Measurements from ENCODE around the gene PLIN5.

The PLIN5 gene

GRCh38 chr19:4487572-4487971 is 47.5 kb downstream of the PLIN5 start:
- DNase-seq (ENCODE audit: low read depth in 1 of 2, low spot score in 1 of 2), result no peak
- Histone ChIP-seq H3K27ac (replicated peaks) (no peak overlapping the region), H3K4me3 (replicated peaks; ENCODE audit: insufficient read depth, low read length) (no peak overlapping the region), H3K27me3 (ENCODE audit: insufficient read depth, poor library complexity, severe bottlenecking) (no peaks in the 10 kb centered on the region)
- TF ChIP-seq GABPA (IDR thresholded peaks at IDR 0.05; ENCODE audit: low read depth) (no peak), POLR2AphosphoS5 (IDR thresholded peaks at IDR 0.05; ENCODE audit: low read depth) (no peak)

GRCh38 chr19:4483385-4483784 is 51.6 kb downstream of the PLIN5 start:
- no peak overlapping the region for H3K27ac ChIP-seq (replicated peaks)
- no peak overlapping the region for H3K4me3 ChIP-seq (replicated peaks; ENCODE audit: insufficient read depth, low read length)
- no peak for DNase-seq (ENCODE audit: low read depth in 1 of 2, low spot score in 1 of 2)
- H3K27me3 ChIP-seq (ENCODE audit: insufficient read depth, poor library complexity, severe bottlenecking), result no peaks in the 10 kb centered on the region
- TF ChIP-seq CTCF (IDR thresholded peaks at IDR 0.05; ENCODE audit: insufficient read depth, low read length), result no peak
- TF ChIP-seq SPI1 (IDR thresholded peaks at IDR 0.05; ENCODE audit: borderline replicate concordance, low read depth), result no peak
- no peak for TF ChIP-seq REST (IDR thresholded peaks at IDR 0.05; ENCODE audit: insufficient replicate concordance, low read depth)
- no peak for TF ChIP-seq GABPA (IDR thresholded peaks at IDR 0.05; ENCODE audit: low read depth)
- no peak for TF ChIP-seq POLR2AphosphoS5 (IDR thresholded peaks at IDR 0.05; ENCODE audit: low read depth)

DNA sequence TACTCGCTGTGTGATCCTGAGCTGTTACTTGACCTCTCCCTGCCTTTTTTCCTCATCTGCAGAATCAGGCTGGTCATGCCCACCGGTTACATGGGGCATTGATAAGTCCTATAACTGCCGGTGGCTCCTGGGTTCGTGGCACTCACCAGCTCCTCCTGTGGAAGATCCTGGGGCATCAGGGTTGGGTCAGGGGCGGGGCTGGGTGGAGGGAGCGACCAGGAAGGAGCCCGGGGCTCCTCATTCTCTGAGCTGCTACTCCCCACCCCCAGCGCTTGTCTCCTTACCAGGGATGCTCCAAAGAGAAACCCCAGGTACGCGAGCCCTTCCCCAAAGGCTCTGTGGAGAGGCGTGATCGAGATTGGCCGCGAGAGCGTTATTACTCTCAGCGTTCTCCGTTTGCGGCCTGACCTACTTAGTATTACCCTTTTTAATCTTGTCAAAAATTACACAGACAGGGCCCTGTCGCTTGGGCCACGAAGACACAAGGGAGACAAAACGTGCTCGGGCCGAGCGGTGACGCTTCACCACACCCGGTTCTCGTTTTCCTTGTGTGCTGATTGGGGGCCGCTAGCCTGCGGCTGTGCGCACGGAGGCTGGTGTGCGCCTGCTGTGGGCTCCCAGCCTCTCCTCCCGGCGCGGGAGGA is 52.2 kb downstream of the PLIN5 start:
- no peaks in the 10 kb centered on the region for H3K27me3 ChIP-seq (ENCODE audit: insufficient read depth, poor library complexity, severe bottlenecking)
- no peak overlapping the region for H3K4me3 ChIP-seq (replicated peaks; ENCODE audit: insufficient read depth, low read length)
- H3K27ac ChIP-seq (replicated peaks), result no peak overlapping the region
- TF ChIP-seq POLR2AphosphoS5 (IDR thresholded peaks at IDR 0.05; ENCODE audit: low read depth), result no peak
- TF ChIP-seq GABPA (IDR thresholded peaks at IDR 0.05; ENCODE audit: low read depth), result no peak
- no peak for TF ChIP-seq CTCF (IDR thresholded peaks at IDR 0.05; ENCODE audit: insufficient read depth, low read length)
- TF ChIP-seq SPI1 (IDR thresholded peaks at IDR 0.05; ENCODE audit: borderline replicate concordance, low read depth), result no peak
- no peak for DNase-seq (ENCODE audit: low read depth in 1 of 2, low spot score in 1 of 2)

DNA sequence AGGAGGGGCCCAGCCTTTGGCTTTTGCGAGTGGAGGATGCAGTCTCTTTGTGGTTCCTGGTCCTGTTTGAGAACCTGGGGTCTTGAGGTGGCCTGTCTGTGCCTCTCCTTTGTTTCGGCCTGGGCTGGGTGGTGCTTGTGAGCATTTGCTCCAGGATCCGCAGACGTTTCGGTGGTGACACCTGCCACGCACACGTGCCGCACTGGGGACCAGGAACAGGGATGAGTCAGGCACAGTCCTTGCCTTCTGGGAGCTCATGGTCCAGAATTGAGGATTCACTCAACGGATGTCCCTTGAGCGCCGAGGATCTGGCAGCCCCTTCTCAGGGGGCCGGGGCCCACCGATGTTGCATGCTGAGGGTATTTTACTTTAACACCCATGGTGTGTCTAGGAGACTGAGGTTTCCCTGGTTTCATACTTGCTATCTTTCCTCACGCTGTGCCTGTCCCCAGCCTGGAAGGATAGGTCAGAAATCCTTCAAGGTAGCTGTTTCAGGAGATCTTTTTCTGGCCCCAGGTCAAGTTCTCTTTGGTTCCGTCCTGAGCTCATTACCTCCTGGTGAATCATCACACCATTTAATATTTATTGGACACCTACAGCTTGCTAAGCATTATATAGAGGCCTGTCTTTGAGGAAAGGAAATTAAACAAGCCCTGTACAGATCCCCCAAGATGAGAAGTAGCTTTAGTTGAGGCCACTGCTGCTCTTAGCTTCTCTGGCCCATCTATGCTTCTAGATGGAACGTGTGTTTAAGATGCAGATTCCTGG is 57.8 kb downstream of the PLIN5 start:
- DNase-seq (ENCODE audit: low read depth in 1 of 2, low spot score in 1 of 2), result no peak
- Histone ChIP-seq H3K27ac (replicated peaks) (no peak overlapping the region), H3K27me3 (ENCODE audit: insufficient read depth, poor library complexity, severe bottlenecking) (no peaks in the 10 kb centered on the region), H3K4me3 (replicated peaks; ENCODE audit: insufficient read depth, low read length) (no peak overlapping the region)
- no peak for TF ChIP-seq CTCF (IDR thresholded peaks at IDR 0.05; ENCODE audit: insufficient read depth, low read length)

- Histone ChIP-seq H3K4me3 (replicated peaks; ENCODE audit: insufficient read depth, low read length) (no peak overlapping the region), H3K27ac (replicated peaks) (no peak overlapping the region), H3K27me3 (ENCODE audit: insufficient read depth, poor library complexity, severe bottlenecking) (no peaks in the 10 kb centered on the region)
- TF ChIP-seq POLR2AphosphoS5 (IDR thresholded peaks at IDR 0.05; ENCODE audit: low read depth) (no peak), SPI1 (IDR thresholded peaks at IDR 0.05; ENCODE audit: borderline replicate concordance, low read depth) (no peak), CTCF (IDR thresholded peaks at IDR 0.05; ENCODE audit: insufficient read depth, low read length) (no peak), GABPA (IDR thresholded peaks at IDR 0.05; ENCODE audit: low read depth) (0 out of 2 replicates have a peak, but pooled peaks have one; percentile 19), REST (IDR thresholded peaks at IDR 0.05; ENCODE audit: insufficient replicate concordance, low read depth) (no peak)
- no peak for DNase-seq (ENCODE audit: low read depth in 1 of 2, low spot score in 1 of 2)
These were observed 60.5 kb downstream of the PLIN5 start for GRCh38 chr19:4474514-4475022.

Data from HL-60 (cell line).